Fibroblast of lung (primary cell): Measurements from ENCODE around the gene ZBTB32.

Experiments used
- EZH2 ChIP-seq: IDR thresholded peaks from 2 replicates; pipeline ENCODE4 v1.5.1; 2012; ENCODE audit warnings: low read length, control low read depth, mild to moderate bottlenecking; ENCODE audit errors: missing control alignments
- TF ChIP-seq, protein P1 (sequence below), 2 donors: IDR thresholded peaks in 1 of 2; conservative IDR thresholded peaks in 1 of 2; 1 replicate in 1 of 2; 2 replicates in 1 of 2; pipeline ENCODE4 v1.5.1; 2011 to 2012; ENCODE audit warnings: low read length in 2 of 2, control low read depth in 1 of 2, inconsistent platforms in 1 of 2, low read depth in 1 of 2, mild to moderate bottlenecking in 1 of 2

- TF ChIP-seq, protein P1, sequence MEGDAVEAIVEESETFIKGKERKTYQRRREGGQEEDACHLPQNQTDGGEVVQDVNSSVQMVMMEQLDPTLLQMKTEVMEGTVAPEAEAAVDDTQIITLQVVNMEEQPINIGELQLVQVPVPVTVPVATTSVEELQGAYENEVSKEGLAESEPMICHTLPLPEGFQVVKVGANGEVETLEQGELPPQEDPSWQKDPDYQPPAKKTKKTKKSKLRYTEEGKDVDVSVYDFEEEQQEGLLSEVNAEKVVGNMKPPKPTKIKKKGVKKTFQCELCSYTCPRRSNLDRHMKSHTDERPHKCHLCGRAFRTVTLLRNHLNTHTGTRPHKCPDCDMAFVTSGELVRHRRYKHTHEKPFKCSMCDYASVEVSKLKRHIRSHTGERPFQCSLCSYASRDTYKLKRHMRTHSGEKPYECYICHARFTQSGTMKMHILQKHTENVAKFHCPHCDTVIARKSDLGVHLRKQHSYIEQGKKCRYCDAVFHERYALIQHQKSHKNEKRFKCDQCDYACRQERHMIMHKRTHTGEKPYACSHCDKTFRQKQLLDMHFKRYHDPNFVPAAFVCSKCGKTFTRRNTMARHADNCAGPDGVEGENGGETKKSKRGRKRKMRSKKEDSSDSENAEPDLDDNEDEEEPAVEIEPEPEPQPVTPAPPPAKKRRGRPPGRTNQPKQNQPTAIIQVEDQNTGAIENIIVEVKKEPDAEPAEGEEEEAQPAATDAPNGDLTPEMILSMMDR (conservative IDR thresholded peaks at IDR 0.05 in 1 of 2, IDR thresholded peaks at IDR 0.05 in 1 of 2; ENCODE audit: low read depth in 1 of 2, low read length in 2 of 2), result no peak
- TF ChIP-seq EZH2, result no peak
Observed at GRCh38 chr19:35719402-35720162, 15.2 kb downstream of the ZBTB32 start.
